ENCODE measurements around the gene ERC2.

- TF ChIP-seq CTCF (IDR thresholded peaks at IDR 0.05), result no peak
- no peak for TF ChIP-seq POLR2AphosphoS5 (IDR thresholded peaks at IDR 0.05)
- no peak for TF ChIP-seq EP300 (IDR thresholded peaks at IDR 0.05)
- TF ChIP-seq POLR2A (IDR thresholded peaks at IDR 0.05), result no peak
Observed at GRCh38 chr3:55770077-55770476, 698.2 kb downstream of the ERC2 start.
